GM19238 (cell line): ENCODE measurements around the gene FOCAD.

Source experiments
- DNase-seq: peaks from one replicate; pipeline ENCODE4 v3.0.0; 2011; ENCODE audit warnings: low spot score; ENCODE audit not compliant: insufficient read length

The FOCAD gene

DNA sequence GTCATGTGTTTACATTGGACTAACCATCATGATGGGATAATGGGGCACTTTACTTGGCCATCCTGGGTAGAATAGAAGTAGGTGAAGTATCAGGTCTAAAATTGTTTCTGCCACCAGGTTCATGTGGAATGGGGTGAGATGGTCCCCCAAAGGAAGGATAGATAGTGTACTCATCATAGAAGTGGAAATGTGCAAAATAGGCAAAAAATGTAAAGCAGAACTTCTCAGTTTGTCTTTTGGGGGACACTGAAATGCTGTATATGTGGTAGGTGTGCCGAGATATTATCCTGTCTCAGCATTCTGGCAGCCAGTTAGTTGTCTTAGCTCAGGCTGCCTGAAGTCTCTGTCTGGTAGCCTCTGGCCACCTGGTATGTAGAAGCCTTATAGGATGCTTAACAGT lies 107.6 kb downstream of the FOCAD start:
- DNase-seq: no peak

DNA sequence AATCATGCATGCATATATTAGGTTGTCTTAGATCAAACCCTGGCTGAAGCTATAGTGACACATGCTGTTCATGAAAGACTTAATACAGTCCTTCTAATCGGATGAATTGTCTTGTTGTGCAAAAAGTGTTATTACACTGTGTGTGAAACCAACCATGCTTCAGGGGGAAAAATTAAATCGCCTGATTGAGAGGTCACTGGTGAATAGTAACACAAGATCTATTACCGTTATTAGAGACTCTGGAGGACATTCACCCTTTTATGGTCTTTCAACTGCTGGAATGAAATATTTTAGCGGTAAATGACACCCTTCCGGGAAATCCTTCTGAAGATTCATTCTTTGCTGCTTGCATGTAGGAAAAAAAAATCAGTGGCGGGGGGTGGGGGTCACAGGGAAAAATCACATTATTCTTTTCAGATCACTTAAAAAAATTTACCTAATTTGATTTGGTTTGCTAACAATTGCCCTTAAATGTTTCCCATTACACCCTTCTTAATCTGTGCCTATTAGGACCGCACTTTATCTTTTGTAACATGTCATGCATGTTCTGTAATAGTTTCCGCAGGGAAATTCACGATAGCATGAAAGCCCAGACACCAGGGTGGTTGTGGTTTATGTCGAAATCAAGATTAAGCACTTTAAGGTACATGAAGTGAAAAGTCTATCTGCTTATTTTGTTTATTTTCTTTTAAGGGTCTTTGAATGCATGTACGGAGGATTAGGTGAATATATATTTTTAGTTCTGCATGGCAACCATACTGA lies 120.6 kb downstream of the FOCAD start:
- DNase-seq: no peak

DNA sequence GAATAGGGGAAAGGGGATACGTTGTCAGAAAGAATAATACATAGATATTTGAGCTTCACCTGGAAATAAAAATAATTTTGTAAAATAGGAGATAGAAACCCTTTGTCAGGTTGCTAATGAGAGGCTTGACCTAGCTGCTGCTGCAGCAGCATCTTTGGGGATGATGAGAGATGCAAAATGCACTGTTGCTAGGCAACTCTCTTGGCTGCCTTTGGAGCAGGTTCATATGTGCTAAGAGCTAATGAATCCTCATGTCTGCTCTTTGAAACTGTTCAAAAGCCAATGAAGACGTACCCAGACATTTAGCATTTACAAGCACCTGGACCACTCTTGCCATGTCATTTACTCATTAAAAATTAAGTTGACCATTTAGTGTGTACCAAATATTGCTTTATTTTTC lies 121.7 kb downstream of the FOCAD start:
- DNase-seq: no peak

DNA sequence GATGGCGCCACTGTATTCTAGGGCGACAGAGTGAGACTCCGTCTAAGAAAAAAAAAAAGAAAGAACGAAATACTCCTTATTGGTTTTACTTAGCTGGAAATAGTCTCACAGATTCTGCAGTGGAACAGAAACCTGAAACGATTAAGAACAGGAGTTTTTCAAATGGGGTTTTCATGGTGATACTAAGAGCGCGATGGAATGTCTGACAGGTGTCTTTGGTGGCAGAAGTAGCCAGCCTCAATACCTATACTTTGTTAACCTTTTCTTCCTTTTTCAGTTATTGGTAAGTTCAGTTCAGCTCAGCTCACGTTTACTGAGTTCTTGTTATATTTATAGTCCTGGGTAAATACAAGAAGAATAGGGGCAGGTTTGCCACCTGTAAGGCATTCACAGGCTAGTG lies 123.9 kb downstream of the FOCAD start:
- no peak for DNase-seq

DNA sequence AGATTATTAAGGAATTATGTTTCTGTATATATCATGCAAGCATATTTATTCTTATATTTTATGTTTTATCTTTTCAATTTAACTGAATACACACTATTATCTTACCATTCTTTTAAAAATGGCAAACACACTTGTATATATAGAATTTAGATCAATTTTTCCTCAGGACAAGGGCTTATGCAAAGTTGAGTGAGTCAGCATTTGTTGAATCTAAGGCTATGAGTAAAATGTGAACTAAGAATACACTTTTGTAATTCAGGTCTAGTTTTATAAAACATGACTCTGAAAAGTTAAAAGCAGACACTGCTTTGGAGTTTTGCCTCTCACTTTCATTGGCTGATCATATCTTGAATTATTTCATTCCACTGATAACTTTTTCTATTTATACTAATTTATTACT lies 127.8 kb downstream of the FOCAD start:
- DNase-seq: no peak

DNA sequence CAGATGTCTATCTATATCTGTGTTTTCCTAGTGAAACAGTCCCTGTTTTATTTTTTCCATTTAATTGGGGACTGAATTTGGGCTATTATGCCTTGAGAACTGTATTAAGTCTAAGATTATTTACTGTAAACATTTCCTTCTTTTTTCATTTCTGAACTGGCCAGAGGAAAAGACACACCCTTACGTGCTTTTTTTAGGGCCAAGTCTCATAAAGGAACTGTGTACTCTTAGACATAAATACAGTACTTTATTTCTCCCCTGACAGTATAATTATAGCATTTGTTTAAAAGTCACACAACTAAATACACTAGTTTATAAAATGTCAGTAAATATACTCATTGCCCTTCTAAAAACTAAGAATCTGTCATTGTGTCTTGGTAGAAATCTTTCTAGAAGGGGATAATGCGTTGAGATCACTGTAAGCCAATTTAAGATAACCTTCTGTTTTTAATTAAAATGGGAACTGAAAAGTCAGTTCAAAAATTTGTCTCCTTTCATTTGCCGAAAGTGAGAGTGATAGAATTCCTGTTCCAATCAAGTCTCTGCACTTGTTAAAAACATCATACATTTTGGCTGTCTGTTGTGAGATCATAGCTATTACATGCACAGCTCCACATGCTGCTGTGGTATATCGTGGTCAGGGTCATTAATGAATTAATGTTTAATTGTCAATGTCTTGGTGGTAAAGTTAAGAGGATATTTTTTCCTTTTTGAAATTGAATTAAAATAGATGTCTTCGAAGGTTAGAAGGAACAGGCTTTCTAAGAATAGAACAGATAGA lies 132.1 kb downstream of the FOCAD start:
- no peak for DNase-seq

DNA sequence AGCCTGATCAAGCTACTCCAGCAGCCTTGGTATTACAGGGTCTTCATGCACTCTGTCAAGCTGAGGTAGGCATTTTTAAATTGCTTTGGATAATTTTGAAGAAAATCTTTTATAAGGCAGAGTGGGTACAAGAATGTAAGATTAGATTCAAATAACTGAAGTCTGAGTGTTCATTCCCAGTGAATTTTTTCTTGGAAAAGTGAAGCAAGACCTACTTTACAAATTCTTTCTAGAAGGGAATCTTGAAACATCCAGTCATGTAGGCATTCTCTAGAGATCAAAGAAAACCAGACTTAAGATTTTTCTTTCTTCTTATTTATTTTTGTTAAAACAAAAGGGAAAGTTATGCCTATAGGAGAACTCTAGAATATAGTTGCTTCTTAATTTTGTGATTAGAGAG lies 139.0 kb downstream of the FOCAD start:
- no peak for DNase-seq

DNA sequence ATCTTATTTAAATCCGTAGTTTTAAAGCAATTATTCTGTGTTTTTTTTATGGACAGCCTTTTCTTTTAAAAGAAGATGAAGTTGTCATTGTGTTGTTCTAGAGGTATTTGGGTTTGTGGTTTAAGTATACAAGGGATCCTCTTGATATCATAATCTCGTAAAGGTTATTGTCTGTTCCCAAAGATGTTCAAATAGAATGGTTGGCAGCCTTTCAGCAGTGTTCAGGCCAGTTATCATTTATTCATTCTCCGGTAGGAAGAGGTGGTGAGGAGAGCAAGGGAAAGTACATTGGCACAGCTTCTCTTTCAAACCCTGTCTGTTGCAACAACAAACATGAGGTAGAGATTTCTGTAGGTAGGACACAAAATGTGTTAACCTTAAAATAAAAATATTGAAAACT lies 147.0 kb downstream of the FOCAD start:
- no peak for DNase-seq

DNA sequence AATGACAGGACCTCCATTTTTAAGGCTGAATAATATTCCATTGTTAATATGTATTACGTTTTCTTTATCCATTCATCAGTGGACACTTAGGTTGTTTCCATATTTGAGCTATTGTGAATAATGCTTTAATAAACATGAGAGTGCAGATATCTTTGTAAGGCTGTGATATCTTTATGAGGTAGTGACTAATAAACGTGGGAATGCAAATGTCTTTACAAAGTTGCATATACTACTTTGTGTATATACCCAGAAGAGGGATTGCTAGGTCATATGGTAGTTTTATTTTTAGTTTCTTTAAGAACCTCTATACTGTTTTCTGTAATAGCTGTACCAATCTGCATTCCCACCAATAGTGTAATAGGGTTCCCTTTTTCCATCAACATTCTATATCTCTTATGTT lies 148.7 kb downstream of the FOCAD start:
- DNase-seq: no peak

DNA sequence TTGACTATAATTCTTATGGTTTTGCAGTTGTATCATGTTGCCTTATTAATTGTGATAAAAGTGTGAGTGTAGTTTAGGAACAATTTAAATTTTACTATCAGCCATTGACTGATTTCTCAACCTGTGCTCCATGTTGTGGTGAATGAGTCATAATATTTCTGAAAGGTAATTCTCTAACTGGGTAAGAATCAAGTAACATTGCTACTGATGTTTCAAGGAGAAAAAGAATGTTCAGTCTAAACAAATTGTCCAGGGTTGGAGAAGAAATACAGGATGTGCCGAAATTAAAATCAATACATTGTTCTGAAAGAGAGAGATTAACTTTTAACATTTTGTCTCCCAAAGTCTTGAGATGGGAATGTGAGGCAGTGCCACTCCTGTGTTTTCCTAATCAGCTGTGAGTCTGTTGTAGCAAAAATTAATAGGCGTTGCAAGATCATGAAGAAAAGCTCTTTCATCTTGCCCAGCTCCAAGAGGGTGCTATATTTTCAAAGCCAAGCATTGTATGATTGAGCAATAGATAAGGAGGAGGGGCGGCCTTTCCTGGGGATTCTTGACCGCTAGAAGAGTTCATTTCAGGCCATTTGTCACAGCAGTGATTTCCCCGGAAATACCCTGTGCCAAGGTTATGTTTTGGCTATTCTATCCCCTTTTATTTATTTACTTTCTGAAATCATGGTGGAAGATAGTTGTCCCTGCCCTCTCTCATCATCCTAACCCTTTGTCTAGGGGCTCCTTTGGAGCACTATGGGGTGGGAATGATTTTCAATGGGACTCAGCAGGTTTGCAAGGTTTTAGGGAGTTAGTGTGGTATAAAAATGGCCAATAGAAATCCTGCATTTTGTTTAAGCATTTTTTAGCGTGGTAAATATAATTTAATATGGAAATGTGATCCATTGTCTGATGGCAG lies 151.6 kb downstream of the FOCAD start:
- no peak for DNase-seq

DNA sequence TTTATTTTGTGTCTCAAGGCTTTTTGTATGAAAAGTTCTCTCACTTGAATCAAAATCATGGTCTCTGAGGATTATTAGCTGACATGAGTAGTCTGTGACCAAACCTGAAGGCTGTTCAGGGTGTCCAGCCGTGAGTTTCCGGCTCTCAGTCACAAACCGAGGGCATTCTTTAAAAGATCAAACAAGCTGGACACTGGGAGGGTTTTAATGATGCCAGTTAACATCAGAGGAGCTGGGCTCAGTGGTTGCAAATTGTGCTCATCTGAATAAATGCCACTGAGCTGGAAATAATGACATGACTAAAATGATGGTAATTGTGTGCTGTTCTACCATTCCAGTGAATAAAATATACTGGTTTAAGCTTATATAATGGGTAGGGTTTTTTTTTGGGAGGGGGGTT lies 153.1 kb downstream of the FOCAD start:
- DNase-seq: no peak

DNA sequence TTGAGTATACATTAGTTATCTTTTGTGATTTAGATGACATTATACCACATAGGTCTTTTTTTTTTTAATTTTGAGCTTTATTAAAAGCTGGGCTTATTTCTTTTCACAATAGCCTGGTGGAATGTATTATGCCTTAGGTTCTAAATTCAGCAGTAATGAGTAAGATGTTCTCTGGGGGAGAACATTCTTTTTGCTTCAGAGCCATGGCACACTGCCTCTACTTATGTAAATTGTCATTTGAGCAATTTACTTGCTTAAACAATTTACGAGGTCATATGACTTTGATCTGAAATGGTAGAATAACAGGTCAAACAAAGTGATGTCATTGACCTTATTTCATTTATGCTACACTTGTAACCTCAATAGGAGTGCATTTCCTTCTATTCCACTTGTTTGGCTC lies 154.2 kb downstream of the FOCAD start:
- DNase-seq: no peak

DNA sequence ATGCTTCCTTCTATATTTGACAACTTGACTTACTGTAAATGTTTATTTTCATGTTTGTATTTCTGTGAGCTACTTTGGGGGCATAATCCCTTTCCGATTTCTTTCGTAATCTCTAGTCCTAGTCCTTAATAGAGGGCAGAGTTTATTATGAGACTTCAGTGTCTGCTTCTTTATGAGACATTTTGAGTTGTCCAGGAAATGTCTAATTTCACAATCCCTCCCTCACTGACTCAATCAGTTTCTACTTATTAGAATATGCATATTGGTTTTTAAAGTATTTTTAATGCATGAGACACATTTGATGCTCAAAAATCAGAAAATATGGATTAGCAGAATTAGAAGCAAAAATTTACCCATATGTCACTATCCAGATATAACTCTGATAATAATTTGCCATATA lies 160.9 kb downstream of the FOCAD start:
- DNase-seq: no peak

DNA sequence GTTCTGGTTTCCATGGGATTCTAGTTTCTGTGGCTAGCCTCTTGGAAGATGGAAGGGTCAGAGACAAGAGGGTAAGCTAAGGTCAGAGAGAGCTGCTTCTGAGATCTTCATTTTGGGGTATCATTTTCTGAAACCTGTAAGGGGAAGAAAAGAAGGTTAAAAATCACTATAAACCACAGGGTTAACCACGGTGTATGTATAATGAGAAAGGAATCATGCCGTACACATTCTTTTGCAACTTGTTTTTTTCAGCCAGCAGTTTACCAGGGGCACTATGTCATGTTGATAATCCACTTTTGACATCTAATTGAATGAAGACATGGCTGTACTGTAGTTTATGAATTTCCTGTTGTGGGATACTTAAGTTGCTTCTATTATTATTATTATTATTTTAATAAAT lies 164.4 kb downstream of the FOCAD start:
- no peak for DNase-seq

DNA sequence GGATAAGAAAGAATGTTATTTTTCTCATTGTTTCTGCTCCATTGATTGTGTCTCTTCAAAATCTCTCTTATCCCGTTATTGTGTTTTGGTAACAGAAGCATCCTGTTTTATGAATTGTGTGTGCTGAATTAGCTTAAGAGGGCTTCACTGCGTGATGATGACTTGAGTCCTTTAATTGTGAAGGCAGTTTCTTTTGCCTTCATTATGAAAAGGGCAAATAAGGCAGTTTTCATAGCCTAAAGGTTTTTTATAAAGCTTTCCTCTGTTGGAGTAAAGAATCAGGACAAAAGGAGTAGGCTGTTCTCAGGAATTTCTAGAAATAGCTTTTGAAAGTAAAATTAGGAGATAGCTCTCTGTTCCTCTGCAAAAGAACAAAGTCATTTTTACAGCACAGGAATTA lies 169.8 kb downstream of the FOCAD start:
- no peak for DNase-seq

DNA sequence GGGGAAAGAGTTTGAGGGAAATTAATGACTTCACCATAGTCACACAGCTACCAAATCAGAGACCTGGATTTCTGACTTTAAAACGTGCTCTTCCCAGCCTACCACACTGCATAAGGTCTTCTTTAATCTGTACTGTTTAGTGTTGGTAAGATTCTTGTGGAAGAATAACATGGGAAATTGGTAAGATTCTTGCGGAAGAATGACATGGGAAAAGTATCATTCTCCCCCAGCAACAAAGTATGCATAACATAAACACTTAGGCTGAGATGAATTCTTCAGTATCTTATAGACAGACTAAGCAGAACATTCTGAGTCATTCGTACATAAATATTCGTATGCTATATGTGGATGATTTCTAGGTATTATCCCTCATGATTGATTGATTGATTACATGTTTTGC lies 170.4 kb downstream of the FOCAD start:
- DNase-seq: no peak

DNA sequence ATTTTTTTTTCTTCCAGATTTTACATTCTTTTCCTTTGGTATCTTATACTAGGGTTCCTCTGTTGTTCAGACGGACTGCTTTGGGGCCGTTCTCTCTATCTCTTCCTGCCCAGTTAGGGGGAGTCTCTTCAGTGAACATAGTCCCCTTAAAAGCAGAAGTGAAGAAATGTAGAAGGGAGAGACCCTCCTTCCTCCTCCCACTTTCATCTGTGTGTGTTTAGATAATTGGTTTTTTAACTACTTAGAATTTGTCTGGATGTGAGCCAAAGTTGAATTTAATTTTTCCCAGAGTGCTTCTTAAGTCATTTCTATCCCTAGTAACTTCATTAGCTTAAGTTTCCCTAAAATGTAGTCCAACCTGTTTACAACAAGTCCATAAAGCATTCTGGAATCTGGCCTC lies 179.9 kb downstream of the FOCAD start:
- DNase-seq: no peak

DNA sequence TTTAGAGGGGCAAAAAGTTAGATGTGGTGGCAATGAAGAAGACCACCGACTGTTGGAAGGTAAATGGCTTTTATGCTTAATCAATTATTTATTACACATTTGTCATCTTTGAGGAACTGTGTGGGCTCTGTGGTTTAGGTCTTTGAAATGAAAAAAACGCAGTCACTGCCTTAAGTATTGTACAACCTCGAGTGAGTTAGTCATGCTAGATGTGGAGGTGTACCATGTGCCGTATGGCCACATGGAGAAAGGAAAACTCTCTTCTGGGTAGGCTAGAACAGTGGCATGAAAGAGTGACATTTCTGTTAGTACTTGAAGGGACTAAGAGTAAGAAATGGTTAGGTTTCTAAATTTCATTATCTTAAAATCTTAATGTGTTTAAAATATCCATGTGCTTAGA lies 181.3 kb downstream of the FOCAD start:
- DNase-seq: no peak

DNA sequence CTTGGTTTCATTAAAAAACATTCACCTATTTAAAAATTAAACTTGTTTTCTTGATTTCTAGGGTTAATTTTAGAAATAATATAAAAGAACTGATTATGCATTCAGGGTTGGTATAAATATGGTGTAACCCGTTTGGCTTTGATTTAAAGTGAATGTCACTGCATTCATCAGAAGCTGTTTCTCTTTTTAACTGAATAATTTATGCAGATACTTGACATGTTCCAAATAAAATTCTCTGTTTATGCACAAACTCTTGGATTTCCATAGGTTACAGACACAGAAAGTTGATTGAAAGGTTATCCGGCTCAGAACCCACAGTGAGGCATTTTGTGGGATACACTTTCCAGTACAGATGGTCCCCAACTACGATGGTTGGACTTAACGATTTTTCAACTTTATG lies 186.1 kb downstream of the FOCAD start:
- no peak for DNase-seq

DNA sequence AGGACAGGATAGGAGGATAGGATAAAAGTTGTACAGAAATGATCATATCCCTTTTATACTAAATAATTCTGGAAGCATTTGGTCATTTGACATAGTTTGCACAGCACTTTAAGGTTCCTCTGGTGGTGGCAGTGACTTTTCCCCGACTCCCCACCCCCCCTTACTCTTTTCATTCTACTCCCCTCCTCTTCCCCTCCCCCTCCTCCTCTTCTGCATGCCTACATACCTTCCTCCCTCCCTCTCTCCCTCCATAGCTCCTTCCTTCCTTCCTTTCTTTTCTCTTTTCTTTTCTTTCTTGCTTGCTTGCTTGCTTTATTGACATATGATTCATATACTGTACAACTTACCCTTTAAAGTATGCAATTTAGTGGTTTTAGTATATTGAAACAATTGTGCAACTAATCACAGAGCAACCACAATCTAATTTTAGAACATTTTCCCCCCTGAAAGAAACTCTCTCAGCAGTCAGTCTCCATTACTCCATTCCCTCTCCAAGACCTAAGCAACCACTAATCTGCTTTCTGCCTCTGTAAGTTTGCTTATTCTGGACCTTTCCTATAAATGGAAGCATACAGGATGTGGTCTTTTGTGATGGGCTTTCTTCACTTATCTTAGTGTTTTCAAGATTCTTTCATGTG lies 188.4 kb downstream of the FOCAD start:
- no peak for DNase-seq

DNA sequence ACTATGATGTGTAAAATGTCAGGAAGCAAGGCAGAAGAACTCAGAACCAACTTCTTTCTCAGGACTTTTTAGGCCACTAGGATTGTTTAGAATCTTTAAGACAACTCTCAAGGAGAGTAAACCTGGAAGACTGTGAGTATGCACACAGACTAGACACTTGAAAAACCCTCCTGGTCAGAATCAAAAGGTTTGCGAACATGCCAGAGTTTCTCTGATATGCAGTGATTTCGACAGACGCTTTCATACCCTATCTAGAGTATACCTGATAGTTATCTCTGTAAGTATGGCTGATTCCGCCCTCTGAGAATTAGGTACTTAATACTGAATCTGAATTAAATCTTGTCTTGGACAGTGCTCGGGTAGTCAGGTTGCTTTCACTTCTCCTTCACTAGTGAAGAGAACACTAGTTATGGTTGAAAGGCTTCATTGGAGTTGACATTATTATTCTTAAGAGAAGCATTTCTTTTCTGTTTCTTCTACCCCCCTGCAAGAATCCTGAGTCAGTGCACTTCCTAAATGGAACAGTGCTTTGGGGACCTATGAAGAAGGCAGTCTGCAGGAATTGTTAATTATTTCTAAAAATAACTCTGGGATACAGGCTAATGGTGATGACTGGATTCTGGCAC lies 189.3 kb downstream of the FOCAD start:
- DNase-seq: no peak
